Skeletal muscle satellite cell (primary cell): ENCODE data around the gene COL9A3.
A peak's percentile ranks its signal among the peaks of the same experiment; 100 is the strongest.

Source experiments
- H3K27me3 ChIP-seq: 2 replicates; pipeline ENCODE4 v1.7.0; 2013; ENCODE audit warnings: low read length; ENCODE audit not compliant: control insufficient read depth, insufficient read depth
- H3K36me3 ChIP-seq: 2 replicates; pipeline ENCODE4 v1.7.0; 2013; ENCODE audit warnings: mild to moderate bottlenecking, control low read depth, low read length; ENCODE audit not compliant: insufficient read depth
- H3K4me1 ChIP-seq: 2 replicates; pipeline ENCODE4 v1.7.0; 2013; ENCODE audit warnings: low read length; ENCODE audit not compliant: control insufficient read depth, insufficient read depth
- H3K4me2 ChIP-seq: 2 replicates; pipeline ENCODE4 v1.7.0; 2013; ENCODE audit warnings: mild to moderate bottlenecking, low read length
- H3K4me3 ChIP-seq: 2 replicates; pipeline ENCODE4 v1.7.0; 2013; ENCODE audit warnings: low read length
- H3K9ac ChIP-seq: 2 replicates; pipeline ENCODE4 v1.7.0; 2013; ENCODE audit warnings: mild to moderate bottlenecking, low read depth, low read length, moderate library complexity
- H3K9me3 ChIP-seq: replicated peaks from 2 replicates; pipeline ENCODE4 v1.7.0; 2013; ENCODE audit warnings: mild to moderate bottlenecking, control low read depth, low read length

Gene COL9A3

GRCh38 chr20:62791301-62792181 is 25.3 kb upstream of the COL9A3 start:
- Histone ChIP-seq H3K4me2 (peak overlapping the region; percentile 54), H3K4me3 (no peak overlapping the region), H3K36me3 (no peaks in the 10 kb centered on the region), H3K27me3 (peaks cover 33% of the 10 kb centered on the region), H3K4me1 (peaks cover 18% of the 10 kb centered on the region), H3K9me3 (no peaks in the 10 kb centered on the region), H3K9ac (no peak overlapping the region)

DNA sequence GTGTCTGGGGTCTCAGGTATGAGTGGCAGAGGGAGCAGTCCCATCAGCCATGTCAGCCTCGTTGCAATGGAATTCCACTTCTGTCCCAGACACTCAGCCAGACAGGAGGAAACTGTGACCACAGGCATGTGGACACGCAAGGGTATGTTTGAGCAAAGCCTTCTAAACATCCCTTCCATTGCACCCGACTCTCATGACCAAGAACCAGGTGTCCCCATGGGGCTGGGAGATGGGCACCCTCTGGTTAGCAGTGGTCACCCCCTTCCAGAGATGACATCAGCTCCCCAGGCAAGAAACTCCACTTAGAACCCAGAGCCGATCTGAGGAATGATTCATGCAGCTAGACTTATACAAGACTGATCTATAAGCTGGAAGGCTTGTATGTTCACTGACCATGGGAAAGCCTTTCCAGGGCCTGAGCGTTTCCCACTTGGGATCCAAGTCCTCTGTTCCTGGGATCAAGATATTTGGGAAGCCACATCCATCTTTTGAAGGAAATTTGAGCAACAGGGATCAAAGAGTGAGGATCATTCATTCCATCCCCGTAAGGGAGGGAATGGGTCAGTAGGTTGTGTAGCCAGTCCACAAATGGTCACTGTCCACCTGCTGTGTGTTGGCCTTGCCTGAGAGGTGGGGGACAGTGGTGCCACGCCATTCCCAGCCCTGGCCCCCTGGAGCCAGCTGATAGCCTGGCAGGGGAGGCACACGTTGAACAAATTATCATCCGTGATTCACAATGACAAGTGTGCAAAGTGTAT is 24.5 kb upstream of the COL9A3 start:
- H3K27me3 ChIP-seq: peaks cover 25% of the 10 kb centered on the region
- H3K9me3 ChIP-seq: no peaks in the 10 kb centered on the region
- no peak overlapping the region for H3K9ac ChIP-seq
- no peak overlapping the region for H3K4me3 ChIP-seq
- H3K36me3 ChIP-seq: no peaks in the 10 kb centered on the region
- peaks cover 22% of the 10 kb centered on the region for H3K4me1 ChIP-seq
- no peak overlapping the region for H3K4me2 ChIP-seq

DNA sequence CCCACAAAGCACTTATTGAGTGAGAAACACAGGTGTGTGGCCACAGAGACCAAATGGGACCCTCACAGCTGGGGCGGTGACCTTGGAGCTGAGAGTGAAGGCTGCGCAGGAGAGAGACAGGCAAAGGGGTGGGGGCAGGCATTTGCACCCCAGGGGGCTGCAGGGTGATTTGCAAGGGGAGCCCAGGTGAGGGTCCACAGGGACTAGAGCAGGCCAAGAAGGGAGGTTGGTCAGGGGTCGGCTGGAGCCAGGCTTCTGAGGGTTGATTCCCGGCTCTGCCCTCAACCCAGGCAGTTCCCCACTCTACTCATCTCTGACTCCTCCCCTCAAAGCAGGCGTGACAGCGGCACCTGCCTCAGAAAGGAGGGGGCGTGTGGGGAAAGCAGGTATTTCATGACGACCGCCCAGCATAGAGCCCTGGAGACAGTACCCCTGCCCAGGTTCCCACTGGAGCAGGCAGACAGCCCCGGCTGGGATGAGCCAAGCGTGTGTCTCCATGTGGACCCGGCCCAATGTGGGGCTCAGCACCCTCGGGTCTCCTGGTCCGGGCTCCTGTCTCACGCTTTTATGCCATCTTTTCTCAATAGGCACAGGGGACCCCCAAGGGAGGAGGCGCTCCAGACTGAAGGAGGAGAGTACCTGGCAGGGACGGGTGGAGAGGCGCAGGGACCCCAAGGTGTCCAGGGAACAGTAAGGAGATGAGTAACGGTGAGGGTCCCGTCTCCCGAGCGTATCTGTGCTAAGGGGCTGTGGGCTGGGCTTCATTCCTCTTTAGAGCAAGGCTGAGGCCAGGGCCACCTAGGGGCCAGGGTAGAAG is 23.7 kb upstream of the COL9A3 start:
- Histone ChIP-seq H3K36me3 (peaks cover 6% of the 10 kb centered on the region), H3K4me2 (peak overlapping the region; percentile 90), H3K4me3 (no peak overlapping the region), H3K4me1 (peaks cover 25% of the 10 kb centered on the region), H3K9me3 (no peaks in the 10 kb centered on the region), H3K27me3 (peaks cover 17% of the 10 kb centered on the region), H3K9ac (peak overlapping the region; percentile 53)

GRCh38 chr20:62793757-62794006 is 23.2 kb upstream of the COL9A3 start:
- H3K4me3 ChIP-seq: peak overlapping the region; percentile 66
- H3K9me3 ChIP-seq: no peaks in the 10 kb centered on the region
- peak overlapping the region; percentile 90 for H3K4me2 ChIP-seq
- H3K27me3 ChIP-seq: peaks cover 12% of the 10 kb centered on the region
- peak overlapping the region; percentile 53 for H3K9ac ChIP-seq
- H3K36me3 ChIP-seq: peaks cover 11% of the 10 kb centered on the region
- peaks cover 25% of the 10 kb centered on the region for H3K4me1 ChIP-seq

DNA sequence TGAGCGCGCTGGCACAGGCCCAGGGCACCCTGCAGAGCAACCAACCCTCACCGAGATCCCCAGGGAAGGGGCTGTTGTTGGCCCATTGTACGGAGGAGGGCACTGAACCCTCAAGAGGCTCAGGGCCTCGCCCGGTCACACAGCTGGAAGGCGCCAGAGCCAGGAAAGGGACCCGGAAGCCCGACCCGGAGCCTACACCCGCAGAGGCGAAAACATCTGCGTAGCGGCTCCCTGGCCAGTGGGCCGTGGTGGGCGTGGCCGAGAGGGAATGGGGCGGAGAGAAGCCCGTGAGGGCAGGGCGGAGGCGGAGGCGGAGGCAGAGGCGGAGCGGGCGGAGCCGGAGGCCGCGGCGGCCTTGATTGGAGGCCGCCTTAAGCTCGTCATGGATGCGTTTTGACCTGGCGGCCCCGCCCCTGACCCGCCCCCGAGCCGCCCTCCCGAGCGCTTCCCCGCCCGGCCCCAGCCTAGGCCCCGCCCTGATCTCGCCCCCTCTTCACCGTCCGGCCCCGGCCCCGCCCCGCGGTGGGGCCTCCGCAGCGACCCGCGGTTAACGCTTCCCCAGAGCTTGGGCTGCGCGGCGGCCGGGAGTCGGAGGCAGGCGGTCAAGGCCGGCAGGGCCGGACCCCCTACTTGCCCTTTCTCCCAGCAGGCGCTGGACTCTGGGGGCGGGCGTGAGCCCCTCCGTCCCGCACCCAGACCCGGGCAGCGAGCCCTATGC is 22.7 kb upstream of the COL9A3 start:
- Histone ChIP-seq H3K27me3 (peaks cover 7% of the 10 kb centered on the region), H3K36me3 (peaks cover 16% of the 10 kb centered on the region), H3K9ac (peak overlapping the region; percentile 71), H3K4me1 (peaks cover 25% of the 10 kb centered on the region), H3K4me2 (peak overlapping the region; percentile 100), H3K9me3 (no peaks in the 10 kb centered on the region), H3K4me3 (peak overlapping the region; percentile 92)

DNA sequence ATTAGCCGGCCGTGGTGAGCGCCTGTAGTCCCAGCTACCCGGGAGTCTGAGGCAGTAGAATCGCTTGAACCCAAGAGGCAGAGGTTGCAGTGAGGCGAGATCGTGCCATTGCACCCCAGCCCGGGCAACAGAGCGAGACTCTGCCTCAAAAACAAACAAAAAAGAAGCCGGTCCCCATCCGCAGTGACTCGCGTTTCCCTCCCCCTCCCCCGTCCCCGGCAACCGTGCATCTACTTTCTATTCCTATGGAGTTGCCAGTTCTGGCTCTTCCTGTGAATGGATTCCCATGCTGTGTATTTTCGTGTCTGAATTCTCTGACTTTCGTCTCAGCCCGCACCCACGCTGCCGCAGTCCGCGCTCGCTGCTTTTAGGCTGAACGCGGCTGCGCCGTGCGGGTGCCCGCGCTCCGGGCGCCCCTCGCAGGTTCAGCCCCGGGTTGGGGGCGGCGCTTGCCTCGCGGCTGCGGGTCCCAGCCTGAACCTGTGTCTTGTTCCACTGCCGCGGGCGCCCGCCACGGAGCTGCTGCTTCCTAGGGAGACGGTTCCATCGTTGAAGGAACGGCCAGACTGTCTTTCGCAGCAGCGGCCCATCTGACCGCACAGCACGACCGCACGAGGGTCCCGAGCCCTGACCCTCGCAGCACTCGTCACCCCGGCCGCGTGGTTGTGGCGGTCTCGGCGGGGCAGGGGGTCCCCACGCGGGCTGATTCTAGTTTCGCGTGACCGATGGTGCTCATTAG is 21.7 kb upstream of the COL9A3 start:
- peak overlapping the region; percentile 71 for H3K9ac ChIP-seq

GRCh38 chr20:62796699-62797491 is 20.0 kb upstream of the COL9A3 start:
- peak overlapping the region; percentile 92 for H3K4me3 ChIP-seq
- H3K36me3 ChIP-seq: peaks cover 32% of the 10 kb centered on the region
- H3K4me2 ChIP-seq: peak overlapping the region; percentile 100
- H3K4me1 ChIP-seq: peaks cover 29% of the 10 kb centered on the region
- peak overlapping the region; percentile 89 for H3K9ac ChIP-seq
- H3K9me3 ChIP-seq: no peaks in the 10 kb centered on the region
- H3K27me3 ChIP-seq: no peaks in the 10 kb centered on the region

More for the DNA sequence above, 21.7 kb upstream of the COL9A3 start:
- Histone ChIP-seq H3K27me3 (peaks cover 3% of the 10 kb centered on the region), H3K4me3 (peak overlapping the region; percentile 92), H3K4me1 (peaks cover 32% of the 10 kb centered on the region), H3K4me2 (peak overlapping the region; percentile 100), H3K9me3 (no peaks in the 10 kb centered on the region), H3K36me3 (peaks cover 24% of the 10 kb centered on the region)

DNA sequence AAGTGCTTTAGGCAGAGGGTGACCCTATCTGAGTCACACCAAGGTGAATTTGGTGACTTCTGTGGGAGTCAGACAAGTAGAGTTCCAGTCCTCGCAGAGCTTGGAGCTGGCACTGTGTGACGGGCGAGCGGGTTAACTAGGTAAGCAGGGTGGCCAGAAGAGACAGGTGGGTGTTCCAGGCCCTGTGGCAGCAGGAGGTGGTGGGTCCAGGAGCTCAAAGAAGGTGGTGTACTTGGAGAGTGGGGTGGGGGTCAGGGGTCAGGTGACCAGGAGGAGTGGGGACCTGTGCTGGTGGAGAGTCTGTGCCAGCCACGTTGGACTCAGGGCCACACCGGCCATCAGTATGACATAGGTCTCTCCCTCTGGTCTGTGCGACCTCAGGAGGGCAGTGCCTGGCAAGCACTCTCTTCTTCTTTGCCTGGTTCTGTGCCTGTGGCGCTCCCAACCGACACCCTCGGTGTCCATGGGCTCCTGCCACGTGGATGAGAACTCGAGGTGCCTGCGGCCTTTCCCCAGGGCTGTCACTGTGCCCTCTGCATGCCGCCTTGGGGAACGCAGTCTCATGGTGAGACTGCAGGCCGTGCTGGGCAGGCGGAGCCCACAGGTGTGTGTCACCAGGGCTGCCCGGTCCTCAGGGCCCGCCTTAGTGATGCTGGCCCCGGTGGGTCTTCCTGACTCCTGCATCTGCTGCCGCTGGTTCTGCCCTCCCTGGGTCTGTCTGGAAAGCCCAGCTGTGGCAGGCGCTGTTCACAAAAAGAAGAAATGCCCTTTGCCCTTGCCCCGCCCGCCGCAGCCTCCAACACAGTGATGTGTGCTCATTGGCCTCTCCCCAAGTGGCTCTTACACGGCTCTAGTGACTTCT is 18.9 kb upstream of the COL9A3 start:
- Histone ChIP-seq H3K4me3 (peak overlapping the region; percentile 68), H3K4me2 (peak overlapping the region; percentile 79), H3K4me1 (peaks cover 29% of the 10 kb centered on the region), H3K27me3 (no peaks in the 10 kb centered on the region), H3K9ac (no peak overlapping the region), H3K9me3 (no peaks in the 10 kb centered on the region), H3K36me3 (peaks cover 32% of the 10 kb centered on the region)

DNA sequence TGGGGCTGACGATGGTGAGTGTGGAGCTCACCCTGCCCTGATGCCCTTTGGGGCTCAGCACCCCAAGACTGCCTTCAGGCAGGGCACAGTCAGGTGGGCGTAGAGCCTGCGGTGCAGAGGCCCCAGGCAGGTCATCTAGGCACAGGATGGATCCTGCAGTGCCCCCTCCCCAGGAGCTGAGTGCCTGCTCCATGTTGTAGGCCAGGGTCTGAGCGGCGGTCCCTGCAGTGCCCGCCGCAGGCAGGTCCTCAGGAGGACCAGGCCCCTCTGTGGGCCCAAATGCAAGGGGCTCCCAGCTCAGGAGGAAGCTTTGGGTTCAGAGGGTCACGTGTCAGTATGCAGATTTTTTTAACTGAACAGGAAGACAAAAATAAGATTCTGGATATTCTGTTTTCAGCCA is 17.8 kb upstream of the COL9A3 start:
- H3K4me2 ChIP-seq: no peak overlapping the region
- H3K9ac ChIP-seq: no peak overlapping the region
- peaks cover 32% of the 10 kb centered on the region for H3K36me3 ChIP-seq

More for the DNA sequence above, 17.8 kb upstream of the COL9A3 start:
- Histone ChIP-seq H3K27me3 (no peaks in the 10 kb centered on the region), H3K9me3 (no peaks in the 10 kb centered on the region), H3K4me1 (peaks cover 22% of the 10 kb centered on the region), H3K4me3 (no peak overlapping the region)
